ENCODE data around the gene ZNF839. TPM values are rescaled to one million over a fixed set of nuclear protein-coding genes. Genes with fewer than 3 reads are reported as not detected.
"Not testable (repeated sequence)": the region's sequence is repeated elsewhere in the genome, so short reads cannot be mapped to it uniquely, and the experiment has no call there.

ZNF839 gene
- total RNA-seq, 1 experiment from 2014 or later, result 15.1 TPM

DNA sequence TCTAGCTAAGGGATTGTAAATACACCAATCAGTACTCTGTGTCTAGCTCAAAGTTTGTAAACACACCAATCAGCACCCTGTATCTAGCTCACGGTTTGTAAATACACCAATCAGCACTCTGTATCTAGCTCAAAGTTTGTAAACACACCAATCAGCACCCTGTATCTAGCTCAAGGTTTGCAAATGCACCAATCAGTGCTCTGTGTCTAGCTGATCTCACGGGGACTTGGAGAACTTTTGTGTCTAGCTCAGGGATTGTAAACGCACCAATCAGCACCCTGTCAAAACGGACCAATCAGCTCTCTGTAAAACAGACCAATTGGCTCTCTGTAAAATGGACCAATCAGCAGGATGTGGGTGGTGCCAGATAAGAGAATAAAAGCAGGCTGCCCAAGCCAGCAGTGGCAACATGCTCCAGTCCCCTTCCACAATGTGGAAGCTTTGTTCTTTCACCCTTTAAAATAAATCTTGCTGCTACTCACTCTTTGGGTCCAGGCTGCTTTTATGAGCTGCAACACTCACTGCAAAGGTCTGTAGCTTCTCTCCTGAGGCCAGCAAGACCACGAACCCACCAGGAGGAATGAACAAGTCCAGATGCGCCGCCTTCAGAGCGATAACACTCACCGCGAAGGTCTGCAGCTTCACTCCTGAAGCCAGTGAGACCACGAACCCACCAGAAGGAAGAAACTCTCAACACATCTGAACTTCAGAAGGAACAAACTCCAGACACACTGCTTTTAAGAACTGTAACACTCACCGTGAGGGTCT lies 21.1 kb upstream of the ZNF839 start:
- H3K4me3 Mint-ChIP-seq; CTCF ChIA-PET; H3K36me3 Mint-ChIP-seq; H3K4me1 Mint-ChIP-seq; POLR2A ChIA-PET; H3K9me3 Mint-ChIP-seq; ATAC-seq; H3K27me3 Mint-ChIP-seq (ENCODE audit: low read depth); DNase-seq (ENCODE audit: low spot score): not testable (repeated sequence)
- 0 out of 2 replicates have a peak, but pooled peaks have one; percentile 29 for TF ChIP-seq NFYB (CRISPR knock-in tag; conservative IDR thresholded peaks at IDR 0.05; ENCODE audit: low read depth)
- peak overlapping the region; percentile 68; the same call in 1 of the 2 replicates for H3K27ac Mint-ChIP-seq

- H3K27ac Mint-ChIP-seq, result no peak overlapping the region
- peaks cover 3% of the 10 kb centered on the region for H3K9me3 Mint-ChIP-seq
- H3K36me3 Mint-ChIP-seq, result peaks cover 2% of the 10 kb centered on the region; the same call in 1 of the 2 replicates
- DNase-seq (ENCODE audit: low spot score) (no peak), ATAC-seq (no peak)
- peak overlapping the region; percentile 95 for H3K4me3 Mint-ChIP-seq
- POLR2A ChIA-PET, result no interaction called here
- TF ChIP-seq, protein P1, sequence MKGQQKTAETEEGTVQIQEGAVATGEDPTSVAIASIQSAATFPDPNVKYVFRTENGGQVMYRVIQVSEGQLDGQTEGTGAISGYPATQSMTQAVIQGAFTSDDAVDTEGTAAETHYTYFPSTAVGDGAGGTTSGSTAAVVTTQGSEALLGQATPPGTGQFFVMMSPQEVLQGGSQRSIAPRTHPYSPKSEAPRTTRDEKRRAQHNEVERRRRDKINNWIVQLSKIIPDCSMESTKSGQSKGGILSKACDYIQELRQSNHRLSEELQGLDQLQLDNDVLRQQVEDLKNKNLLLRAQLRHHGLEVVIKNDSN (CRISPR knock-in tag; IDR thresholded peaks at IDR 0.05), result no peak
- no peak for TF ChIP-seq ZNF512 (CRISPR knock-in tag; IDR thresholded peaks at IDR 0.05; ENCODE audit: borderline replicate concordance)
- TF ChIP-seq ZBTB43 (CRISPR knock-in tag; IDR thresholded peaks at IDR 0.05), result no peak
- TF ChIP-seq, protein P2, sequence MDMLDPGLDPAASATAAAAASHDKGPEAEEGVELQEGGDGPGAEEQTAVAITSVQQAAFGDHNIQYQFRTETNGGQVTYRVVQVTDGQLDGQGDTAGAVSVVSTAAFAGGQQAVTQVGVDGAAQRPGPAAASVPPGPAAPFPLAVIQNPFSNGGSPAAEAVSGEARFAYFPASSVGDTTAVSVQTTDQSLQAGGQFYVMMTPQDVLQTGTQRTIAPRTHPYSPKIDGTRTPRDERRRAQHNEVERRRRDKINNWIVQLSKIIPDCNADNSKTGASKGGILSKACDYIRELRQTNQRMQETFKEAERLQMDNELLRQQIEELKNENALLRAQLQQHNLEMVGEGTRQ (CRISPR knock-in tag; IDR thresholded peaks at IDR 0.05), result no peak
- TF ChIP-seq TEAD4 (CRISPR knock-in tag; IDR thresholded peaks at IDR 0.05), result no peak
- TF ChIP-seq NR3C1 (CRISPR knock-in tag; conservative IDR thresholded peaks at IDR 0.05; ENCODE audit: low read depth), result no peak
- no peak for TF ChIP-seq NFYB (CRISPR knock-in tag; conservative IDR thresholded peaks at IDR 0.05; ENCODE audit: low read depth)
- TF ChIP-seq CTCF (IDR thresholded peaks at IDR 0.05), result no peak
- no peak for TF ChIP-seq MXD4 (CRISPR knock-in tag; IDR thresholded peaks at IDR 0.05; ENCODE audit: borderline replicate concordance)
- TF ChIP-seq ATF3 (CRISPR knock-in tag; conservative IDR thresholded peaks at IDR 0.05), result no peak
- TF ChIP-seq IRF2 (CRISPR knock-in tag; IDR thresholded peaks at IDR 0.05; ENCODE audit: borderline replicate concordance, low read depth), result no peak
- no peak for TF ChIP-seq NR2C2 (CRISPR knock-in tag; IDR thresholded peaks at IDR 0.05)
- no peak for TF ChIP-seq NFATC4 (CRISPR knock-in tag; IDR thresholded peaks at IDR 0.05)
- TF ChIP-seq RORB (CRISPR knock-in tag; IDR thresholded peaks at IDR 0.05), result no peak
- no peak for TF ChIP-seq MAX (CRISPR knock-in tag; IDR thresholded peaks at IDR 0.05)
- TF ChIP-seq FOXP4 (CRISPR knock-in tag; IDR thresholded peaks at IDR 0.05), result no peak
- no peak for TF ChIP-seq MLX (CRISPR knock-in tag; IDR thresholded peaks at IDR 0.05)
- TF ChIP-seq FOXK1 (CRISPR knock-in tag; IDR thresholded peaks at IDR 0.05), result no peak
- no peak for TF ChIP-seq CREB1 (CRISPR knock-in tag; IDR thresholded peaks at IDR 0.05)
- peaks cover 3% of the 10 kb centered on the region; the same call in 1 of the 2 replicates for H3K4me1 Mint-ChIP-seq
- H3K27me3 Mint-ChIP-seq (ENCODE audit: low read depth), result peaks cover 4% of the 10 kb centered on the region
- CTCF ChIA-PET, result interaction anchor here (1.9 to 3.0 kb wide), 2 partner anchors 8 to 11 kb away, joined by 6 to 25 read pairs; no protein-coding TSS in a partner anchor
Observed at GRCh38 chr14:102303664-102304063, 15.9 kb upstream of the ZNF839 start.

Measured in WTC11 (cell line).